Transverse colon (tissue), 4 donors: ENCODE measurements around the gene FAM193B. TPM values are rescaled to one million over a fixed set of nuclear protein-coding genes. Genes with fewer than 3 reads are reported as not detected.
"Not testable (repeated sequence)": the region's sequence is repeated elsewhere in the genome, so short reads cannot be mapped to it uniquely, and the experiment has no call there.

Experiments used
- DNase-seq: peaks from one replicate; pipeline ENCODE4 v3.0.0-alpha.2; 2019
- H3K27ac ChIP-seq, 4 donors: fragments of 200-600 bp; sonication (generic); 2 replicates each; pipeline ENCODE4 v1.5.1; 2016 to 2018; ENCODE audit warnings: inconsistent platforms in 4 of 4
- H3K27me3 ChIP-seq: fragments of 200-600 bp; sonication (generic); 2 replicates; pipeline ENCODE4 v1.5.1; 2017; ENCODE audit warnings: inconsistent platforms
- H3K36me3 ChIP-seq, 4 donors: fragments of 200-600 bp; sonication (generic); 2 replicates each; pipeline ENCODE4 v1.5.1; 2017 to 2019; ENCODE audit warnings: inconsistent platforms in 4 of 4
- H3K4me1 ChIP-seq, 4 donors: fragments of 200-600 bp; sonication (generic); 2 replicates each; pipeline ENCODE4 v1.5.1; 2017 to 2020; ENCODE audit warnings: inconsistent platforms in 4 of 4
- H3K4me3 ChIP-seq, 4 donors: fragments of 200-600 bp; sonication (generic); 1 replicate in 1 of 4; 2 replicates in 3 of 4; pipeline versions ENCODE4 v1.5.1 to v1.6.1; 2017 to 2019; ENCODE audit warnings: inconsistent platforms in 4 of 4
- H3K9me3 ChIP-seq, 2 donors: fragments of 200-600 bp; sonication (generic); 2 replicates each; pipeline ENCODE4 v1.5.1; 2017 to 2019; ENCODE audit warnings: inconsistent platforms in 2 of 2
- EP300 ChIP-seq: sonication (generic); formaldehyde crosslinking; IDR thresholded peaks from one replicate; pipeline ENCODE4 v1.6.1; 2017; ENCODE audit warnings: antibody characterized with exemption, low read depth
- POLR2A ChIP-seq: fragments of 450-650 bp; IDR thresholded peaks from one replicate; pipeline ENCODE4 v1.6.1; 2016; ENCODE audit warnings: antibody characterized with exemption, mild to moderate bottlenecking, moderate library complexity
- POLR2AphosphoS5 ChIP-seq, 3 donors: sonication (generic); formaldehyde crosslinking; IDR thresholded peaks; one replicate each; pipeline ENCODE4 v1.6.1; 2016; ENCODE audit warnings: antibody characterized with exemption in 3 of 3
- WGBS, 2 donors: methylation state at CpG; one replicate each; pipeline ENCODE4 v1.1.5; 2018; ENCODE audit warnings: low coverage in 1 of 2; 5-methylcytosine and 5-hydroxymethylcytosine counted together
- in situ Hi-C, 4 donors: fragments of 200-750 bp; cut with MboI; loops; one replicate each; pipeline versions ENCODE4 v1.15.0 to v1.15.1; 2017; ENCODE audit warnings: low sequenced_read_pairs in 3 of 4, low pct_ligation_motif_present in 1 of 4, low pct_unique_long_range_greater_than_20kb in 1 of 4
- intact Hi-C: fragments of 100-400 bp; cut with DNase I; formaldehyde crosslinking; loops from one replicate; pipeline ENCODE4 v1.15.1; 2023; ENCODE audit warnings: low total_unique reads
- total RNA-seq, 4 donors: library from RNA; depleted of rRNA; stranded (reverse); fragments of >200 nt; gene quantifications; one replicate each; pipeline ENCODE4 v1.1.0, GENCODE V29; 2016
- TF ChIP-seq, protein P1 (sequence below), 5 experiments: fragments of 200-600 bp in 3 of 5; fragments of 450-650 bp in 2 of 5; sonication (generic) in 3 of 5; IDR thresholded peaks; 1 replicate in 2 of 5; 2 replicates in 3 of 5; pipeline ENCODE4 v1.5.1; 2016 to 2017; ENCODE audit warnings: antibody characterized with exemption in 5 of 5, inconsistent platforms in 3 of 5, mild to moderate bottlenecking in 2 of 5, moderate library complexity in 1 of 5

FAM193B gene
- total RNA-seq, 4 donors from 2014 or later = 59.7 to 128 (median 63.5) TPM

DNA sequence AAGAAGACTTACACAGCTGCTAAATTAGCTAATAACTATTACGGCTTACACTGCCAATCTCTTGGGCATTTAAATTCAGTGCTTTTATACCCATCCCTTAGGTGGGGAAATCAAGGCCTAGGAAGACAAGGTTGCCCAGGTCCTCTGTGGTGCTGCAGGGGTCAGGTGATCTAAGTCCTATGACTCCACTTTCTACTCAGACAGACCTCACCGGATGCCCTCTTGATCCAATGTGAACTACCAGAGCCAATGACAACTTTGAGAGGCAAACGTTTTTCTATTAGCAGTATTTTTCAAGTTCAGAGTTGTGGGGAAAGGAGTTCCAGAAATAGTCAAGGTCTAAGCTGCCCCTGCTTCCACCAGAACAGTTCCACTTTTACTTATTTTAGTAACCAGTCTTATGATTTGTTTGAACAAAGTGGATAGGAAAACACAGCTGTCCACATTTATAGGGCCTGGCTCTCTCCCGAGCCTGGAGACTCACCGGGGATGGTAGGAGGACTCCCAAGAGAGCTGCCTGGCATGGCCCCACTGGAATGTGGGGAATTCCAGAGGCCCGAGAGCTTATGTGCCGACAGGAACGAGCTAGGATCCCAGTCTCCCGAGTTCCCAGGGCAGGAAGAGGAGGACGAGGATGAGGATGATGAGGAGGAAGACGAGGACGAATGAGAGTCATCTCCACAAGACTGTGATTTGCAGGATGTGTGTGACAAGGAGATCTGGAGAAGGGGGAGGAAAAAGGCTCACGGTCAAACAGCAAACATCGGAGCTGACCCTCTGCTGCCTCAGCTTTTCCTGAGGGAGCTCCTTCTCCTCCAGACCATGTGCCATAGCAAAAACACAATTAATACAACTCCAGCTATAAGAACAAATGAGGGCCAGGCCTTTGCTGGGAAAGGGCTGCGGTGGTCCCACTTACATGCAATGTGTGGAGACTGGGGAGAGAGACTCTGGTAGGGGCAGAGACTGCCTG lies 16.7 kb downstream of the FAM193B start:
- no peaks in the 10 kb centered on the region for H3K9me3 ChIP-seq
- 41 to 45% methylated on average over 5 to 15 of the region's 15 CpGs for WGBS, 2 donors
- H3K36me3 ChIP-seq = peaks cover 0 to 26% (median 0%) of the 10 kb centered on the region in 4 donors
- H3K4me3 ChIP-seq = no peak overlapping the region
- DNase-seq = peak; percentile 40
- no peak for TF ChIP-seq POLR2A
- TF ChIP-seq, protein P1, sequence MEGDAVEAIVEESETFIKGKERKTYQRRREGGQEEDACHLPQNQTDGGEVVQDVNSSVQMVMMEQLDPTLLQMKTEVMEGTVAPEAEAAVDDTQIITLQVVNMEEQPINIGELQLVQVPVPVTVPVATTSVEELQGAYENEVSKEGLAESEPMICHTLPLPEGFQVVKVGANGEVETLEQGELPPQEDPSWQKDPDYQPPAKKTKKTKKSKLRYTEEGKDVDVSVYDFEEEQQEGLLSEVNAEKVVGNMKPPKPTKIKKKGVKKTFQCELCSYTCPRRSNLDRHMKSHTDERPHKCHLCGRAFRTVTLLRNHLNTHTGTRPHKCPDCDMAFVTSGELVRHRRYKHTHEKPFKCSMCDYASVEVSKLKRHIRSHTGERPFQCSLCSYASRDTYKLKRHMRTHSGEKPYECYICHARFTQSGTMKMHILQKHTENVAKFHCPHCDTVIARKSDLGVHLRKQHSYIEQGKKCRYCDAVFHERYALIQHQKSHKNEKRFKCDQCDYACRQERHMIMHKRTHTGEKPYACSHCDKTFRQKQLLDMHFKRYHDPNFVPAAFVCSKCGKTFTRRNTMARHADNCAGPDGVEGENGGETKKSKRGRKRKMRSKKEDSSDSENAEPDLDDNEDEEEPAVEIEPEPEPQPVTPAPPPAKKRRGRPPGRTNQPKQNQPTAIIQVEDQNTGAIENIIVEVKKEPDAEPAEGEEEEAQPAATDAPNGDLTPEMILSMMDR (IDR thresholded peaks at IDR 0.05) = no peak
- TF ChIP-seq EP300 = no peak
- no peak for TF ChIP-seq POLR2AphosphoS5 (IDR thresholded peaks at IDR 0.05)
- intact Hi-C loops (no loop called here), in situ Hi-C loops (no loop called here)
- H3K4me1 ChIP-seq = peaks cover 5 to 40% (median 21%) of the 10 kb centered on the region in 4 donors
- no peaks in the 10 kb centered on the region for H3K27me3 ChIP-seq
- H3K27ac ChIP-seq = peak overlapping the region; percentile 45 to 65 (median 54)

DNA sequence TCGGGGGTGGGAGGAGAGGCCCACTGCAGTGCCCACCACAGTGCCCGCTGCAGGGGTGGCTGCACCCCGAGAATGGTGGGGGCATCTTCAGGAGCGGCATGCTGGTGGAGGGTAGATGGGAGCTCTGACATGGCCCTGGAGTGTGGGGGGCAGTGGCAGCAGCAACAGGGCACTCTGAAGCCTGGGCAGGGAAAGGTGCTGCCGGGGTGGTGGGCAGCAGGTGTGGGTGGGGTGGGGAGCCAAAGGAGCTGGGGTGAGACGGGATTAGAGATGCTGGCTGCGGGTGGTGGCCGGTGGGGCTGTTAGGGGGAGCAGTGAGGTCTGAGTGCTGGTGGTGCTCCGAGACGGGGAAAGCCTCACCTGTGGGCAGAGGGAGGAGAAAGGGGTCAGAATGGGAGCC lies 18.0 kb downstream of the FAM193B start:
- Histone ChIP-seq H3K9me3 (no peaks in the 10 kb centered on the region), H3K27ac (peak overlapping the region in 2 of 4 donors; percentile 46 to 61), H3K36me3 (peaks cover 0 to 36% (median 4%) of the 10 kb centered on the region in 4 donors), H3K27me3 (no peaks in the 10 kb centered on the region), H3K4me1 (peaks cover 5 to 40% (median 21%) of the 10 kb centered on the region in 4 donors), H3K4me3 (no peak overlapping the region)
- DNase-seq = no peak
- WGBS, 2 donors = 97% methylated on average over 10 of the region's 10 CpGs; no CpG with 5 or more reads in 1 of the 2 donors
- intact Hi-C loops (no loop called here), in situ Hi-C loops (no loop called here)
- no peak for TF ChIP-seq POLR2AphosphoS5 (IDR thresholded peaks at IDR 0.05)
- TF ChIP-seq EP300 = no peak
- TF ChIP-seq, protein P1 (IDR thresholded peaks at IDR 0.05) = no peak
- no peak for TF ChIP-seq POLR2A

DNA sequence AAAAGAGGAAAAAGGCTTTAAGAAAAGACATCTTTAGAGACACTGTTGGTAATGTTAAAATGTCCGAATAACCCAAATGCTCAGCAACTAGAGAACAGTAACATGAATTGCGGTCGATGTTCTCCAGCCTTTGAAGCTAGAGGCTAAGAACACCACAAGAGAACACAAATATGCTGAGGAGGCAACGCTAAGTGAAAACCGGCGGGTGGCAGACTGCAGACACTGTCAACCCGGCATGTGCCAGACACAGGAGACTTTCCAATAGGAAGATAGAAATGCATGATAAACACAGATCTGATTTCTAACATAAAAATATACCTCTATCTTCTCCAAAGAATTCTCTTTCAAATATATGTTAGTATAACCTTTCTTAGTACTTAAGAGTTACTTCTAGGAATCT lies 19.2 kb downstream of the FAM193B start:
- TF ChIP-seq EP300 (no peak), POLR2AphosphoS5 (IDR thresholded peaks at IDR 0.05) (no peak), POLR2A (no peak)
- TF ChIP-seq, protein P1 (IDR thresholded peaks at IDR 0.05) = no peak
- peaks cover 0 to 41% (median 7%) of the 10 kb centered on the region in 4 donors for H3K36me3 ChIP-seq
- H3K27me3 ChIP-seq = no peaks in the 10 kb centered on the region
- no peak for DNase-seq
- H3K4me3 ChIP-seq = no peak overlapping the region
- H3K27ac ChIP-seq = no peak overlapping the region
- H3K4me1 ChIP-seq = peaks cover 5 to 40% (median 21%) of the 10 kb centered on the region in 4 donors
- WGBS, 2 donors = 91% methylated on average over 7 of the region's 7 CpGs
- H3K9me3 ChIP-seq = no peaks in the 10 kb centered on the region
- intact Hi-C loops = no loop called here
- in situ Hi-C loops = no loop called here

DNA sequence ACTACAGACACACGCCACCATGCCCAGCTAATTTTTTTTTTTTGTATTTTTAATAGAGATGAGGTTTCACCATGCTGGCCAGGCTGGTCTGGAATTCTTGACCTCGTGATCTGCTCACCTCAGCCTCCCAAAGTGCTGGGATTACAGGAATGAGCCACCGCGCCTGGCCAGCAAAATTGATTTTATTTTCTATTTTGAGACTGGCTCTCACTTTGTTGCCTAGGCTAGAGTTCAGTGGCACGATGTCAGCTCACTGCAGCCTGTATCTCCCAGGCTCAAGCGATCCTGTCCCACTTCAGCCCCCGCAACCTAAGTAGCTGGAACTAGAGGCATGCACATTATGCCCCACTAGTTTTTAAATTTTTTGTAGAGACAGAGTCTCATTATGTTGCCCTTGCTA lies 19.9 kb downstream of the FAM193B start:
- H3K36me3 ChIP-seq = peaks cover 0 to 41% (median 10%) of the 10 kb centered on the region in 4 donors
- in situ Hi-C loops, intact Hi-C loops: not testable (repeated sequence)

More for the DNA sequence above, 19.9 kb downstream of the FAM193B start:
- DNase-seq, H3K9me3 ChIP-seq, H3K27ac ChIP-seq, H3K27me3 ChIP-seq, H3K4me3 ChIP-seq: not testable (repeated sequence)
- WGBS, 2 donors = 94 to 98% methylated on average over 5 to 7 of the region's 7 CpGs
- H3K4me1 ChIP-seq = peaks cover 5 to 35% (median 21%) of the 10 kb centered on the region in 4 donors
